Neural crest cell (in vitro differentiated cells): Measurements from ENCODE around the gene CCDC149. TPM values are rescaled to one million over a fixed set of nuclear protein-coding genes. Genes with fewer than 3 reads are reported as not detected.

ENCODE experiments used
- DNase-seq: peaks from one replicate; pipeline ENCODE4 v3.0.0; 2021; ENCODE audit warnings: low read depth, mixed read lengths, low spot score
- H3K27ac Mint-ChIP-seq: one replicate; pipeline ENCODE4 v1.8.0; 2021; ENCODE audit warnings: mild to moderate bottlenecking, mixed read lengths; ENCODE audit not compliant: unreplicated experiment
- H3K27me3 Mint-ChIP-seq: 2 replicates; pipeline ENCODE4 v1.8.0; 2021; ENCODE audit warnings: low read depth, mild to moderate bottlenecking, mixed read lengths
- H3K36me3 Mint-ChIP-seq: 2 replicates; pipeline ENCODE4 v1.8.0; 2021; ENCODE audit warnings: low read depth, mild to moderate bottlenecking, mixed read lengths
- H3K4me1 Mint-ChIP-seq: 2 replicates; pipeline ENCODE4 v1.8.0; 2021; ENCODE audit warnings: mixed read lengths
- H3K4me3 Mint-ChIP-seq: one replicate; pipeline ENCODE4 v1.8.0; 2021; ENCODE audit warnings: mild to moderate bottlenecking, mixed read lengths
- H3K9me3 Mint-ChIP-seq: 2 replicates; pipeline ENCODE4 v1.8.0; 2021; ENCODE audit warnings: mixed read lengths
- CTCF ChIP-seq: fragments of 200-600 bp; sonication (generic); conservative IDR thresholded peaks from 2 replicates; pipeline ENCODE4 v1.5.0; 2021; ENCODE audit warnings: antibody characterized with exemption, mild to moderate bottlenecking
- total RNA-seq: library from RNA; stranded (reverse); gene quantifications from 2 replicates; pipeline ENCODE4 v1.2.1, GENCODE V29; 2021

The CCDC149 gene
- total RNA-seq, 1 donor from 2014 or later: 11.9 TPM

- H3K27me3 Mint-ChIP-seq: no peaks in the 10 kb centered on the region
- no peak overlapping the region for H3K27ac Mint-ChIP-seq
- no peak for TF ChIP-seq CTCF
- H3K9me3 Mint-ChIP-seq: peaks cover 26% of the 10 kb centered on the region
- peaks cover 43% of the 10 kb centered on the region for H3K36me3 Mint-ChIP-seq
- no peak overlapping the region for H3K4me3 Mint-ChIP-seq
- H3K4me1 Mint-ChIP-seq: peaks cover 31% of the 10 kb centered on the region
- DNase-seq: no peak
Observed at GRCh38 chr4:24862073-24862751, 50.6 kb downstream of the CCDC149 start.

GRCh38 chr4:24858550-24858949, 54.3 kb downstream of the CCDC149 start:
- DNase-seq: no peak
- Mint-ChIP-seq H3K4me1 (peaks cover 13% of the 10 kb centered on the region), H3K4me3 (no peak overlapping the region), H3K36me3 (peaks cover 25% of the 10 kb centered on the region), H3K27me3 (no peaks in the 10 kb centered on the region), H3K9me3 (peaks cover 18% of the 10 kb centered on the region), H3K27ac (no peak overlapping the region)
- no peak for TF ChIP-seq CTCF

DNA sequence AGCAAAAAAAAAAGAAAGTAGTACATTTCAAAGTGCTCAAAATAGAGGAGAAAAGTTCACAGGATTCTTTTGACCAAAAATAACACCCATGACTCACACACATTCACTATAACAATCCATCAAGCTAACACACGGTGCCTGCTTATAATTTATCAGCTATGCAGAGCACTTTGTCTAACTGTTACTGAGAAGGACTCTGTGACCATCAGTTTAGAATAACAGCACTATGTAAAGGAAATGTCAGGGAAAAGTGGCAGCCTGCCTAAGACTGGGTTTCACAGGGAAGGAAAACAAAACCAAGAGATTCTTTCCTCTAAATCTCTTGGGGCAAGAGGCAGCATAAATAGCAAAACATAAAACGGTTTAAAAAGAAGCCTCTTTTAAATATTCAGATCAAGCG, 54.8 kb downstream of the CCDC149 start:
- no peak overlapping the region for H3K27ac Mint-ChIP-seq
- H3K9me3 Mint-ChIP-seq: peaks cover 16% of the 10 kb centered on the region
- H3K27me3 Mint-ChIP-seq: no peaks in the 10 kb centered on the region
- peaks cover 23% of the 10 kb centered on the region for H3K36me3 Mint-ChIP-seq
- H3K4me1 Mint-ChIP-seq: peaks cover 17% of the 10 kb centered on the region
- no peak for DNase-seq
- no peak overlapping the region for H3K4me3 Mint-ChIP-seq
- no peak for TF ChIP-seq CTCF

- no peak for DNase-seq
- H3K4me1 Mint-ChIP-seq: peaks cover 26% of the 10 kb centered on the region
- peaks cover 16% of the 10 kb centered on the region for H3K36me3 Mint-ChIP-seq
- no peak for TF ChIP-seq CTCF
- H3K9me3 Mint-ChIP-seq: peaks cover 11% of the 10 kb centered on the region
- H3K27me3 Mint-ChIP-seq: no peaks in the 10 kb centered on the region
- H3K27ac Mint-ChIP-seq: no peak overlapping the region
- no peak overlapping the region for H3K4me3 Mint-ChIP-seq
Observed at GRCh38 chr4:24856586-24856985, 56.3 kb downstream of the CCDC149 start.

GRCh38 chr4:24855741-24856140, 57.1 kb downstream of the CCDC149 start:
- Mint-ChIP-seq H3K27me3 (no peaks in the 10 kb centered on the region), H3K9me3 (peaks cover 11% of the 10 kb centered on the region), H3K4me3 (no peak overlapping the region), H3K27ac (no peak overlapping the region), H3K4me1 (peaks cover 26% of the 10 kb centered on the region), H3K36me3 (peaks cover 12% of the 10 kb centered on the region)
- DNase-seq: no peak
- TF ChIP-seq CTCF: no peak
